IPS DF 19.7 (cell line): ENCODE data around the gene FREM1.

ENCODE experiments used
- DNase-seq: peaks from one replicate; pipeline ENCODE4 v3.0.0-alpha.2; 2013; ENCODE audit warnings: low read depth, low spot score

The FREM1 gene

GRCh38 chr9:14909601-14909960 is 647 bp downstream of the FREM1 start:
- no peak for DNase-seq

- DNase-seq, result no peak
Observed at GRCh38 chr9:14909181-14909580, 1.0 kb downstream of the FREM1 start.

- DNase-seq, result no peak
Observed at GRCh38 chr9:14908295-14909180, 1.7 kb downstream of the FREM1 start.

- no peak for DNase-seq
Observed at GRCh38 chr9:14907696-14908095, 2.5 kb downstream of the FREM1 start.

- no peak for DNase-seq
Observed at GRCh38 chr9:14907360-14907685, 2.9 kb downstream of the FREM1 start.

- no peak for DNase-seq
Observed at GRCh38 chr9:14906644-14907359, 3.4 kb downstream of the FREM1 start.

GRCh38 chr9:14906000-14906399 is 4.2 kb downstream of the FREM1 start:
- DNase-seq, result no peak

- DNase-seq, result no peak
Observed at GRCh38 chr9:14903040-14903439, 7.2 kb downstream of the FREM1 start.

- DNase-seq, result no peak
Observed at GRCh38 chr9:14902561-14902960, 7.7 kb downstream of the FREM1 start.

GRCh38 chr9:14899815-14900193 is 10.4 kb downstream of the FREM1 start:
- DNase-seq, result no peak

GRCh38 chr9:14899042-14899814 is 11.0 kb downstream of the FREM1 start:
- no peak for DNase-seq

GRCh38 chr9:14895806-14896205 is 14.4 kb downstream of the FREM1 start:
- DNase-seq, result no peak

GRCh38 chr9:14893280-14893679 is 16.9 kb downstream of the FREM1 start:
- DNase-seq, result no peak

- DNase-seq, result no peak
Observed at GRCh38 chr9:14891332-14891731, 18.9 kb downstream of the FREM1 start.

GRCh38 chr9:14889451-14889850 is 20.8 kb downstream of the FREM1 start:
- DNase-seq, result no peak

GRCh38 chr9:14888875-14889274 is 21.4 kb downstream of the FREM1 start:
- DNase-seq, result no peak

GRCh38 chr9:14888272-14888671 is 22.0 kb downstream of the FREM1 start:
- DNase-seq, result no peak

GRCh38 chr9:14887149-14887548 is 23.1 kb downstream of the FREM1 start:
- no peak for DNase-seq

GRCh38 chr9:14883310-14883944 is 26.8 kb downstream of the FREM1 start:
- no peak for DNase-seq

- DNase-seq, result no peak
Observed at GRCh38 chr9:14882090-14882489, 28.1 kb downstream of the FREM1 start.

GRCh38 chr9:14881006-14881405 is 29.2 kb downstream of the FREM1 start:
- no peak for DNase-seq

- DNase-seq, result no peak
Observed at GRCh38 chr9:14870090-14870489, 40.1 kb downstream of the FREM1 start.
